ENCODE results near the gene HMG20A.

DNA sequence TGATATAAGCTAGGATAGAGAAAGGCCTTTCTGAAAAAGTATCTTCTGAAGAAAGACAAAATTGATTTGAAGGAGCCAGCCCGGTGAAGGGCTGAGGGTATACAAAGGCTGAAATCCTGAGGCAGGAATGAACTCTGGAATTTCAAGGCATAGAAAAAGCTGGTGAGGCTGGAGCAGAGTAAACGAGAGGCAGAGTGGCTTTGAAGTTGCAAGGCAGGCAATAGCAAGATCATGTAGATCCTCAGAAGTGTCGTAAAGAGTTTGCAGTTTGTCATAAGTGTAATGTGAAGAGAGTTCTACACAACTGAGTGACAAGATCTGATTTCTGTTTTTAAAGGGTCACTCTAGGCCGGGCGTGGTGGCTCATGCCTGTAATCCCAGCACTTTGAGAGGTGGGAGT, 69.0 kb downstream of the HMG20A start:
- TF ChIP-seq CTCF (IDR thresholded peaks at IDR 0.05): no peak
- no peak for TF ChIP-seq TCF7L2 (IDR thresholded peaks at IDR 0.05; ENCODE audit: low read depth, low read length)

Measured in Panc1 (cell line).